Measurements from ENCODE around the gene C1orf141.

C1orf141 gene

GRCh38 chr1:67097305-67097704 lies 37.5 kb downstream of the C1orf141 start:
- Histone ChIP-seq H3F3A (ENCODE audit: insufficient read depth, low read length) (no peaks in the 10 kb centered on the region), H3K9me3 (replicated peaks; ENCODE audit: insufficient read depth, low read length) (no peaks in the 10 kb centered on the region), H3K79me2 (ENCODE audit: low read length) (no peaks in the 10 kb centered on the region), H2AFZ (ENCODE audit: low read length) (no peak overlapping the region), H3K27me3 (replicated peaks; ENCODE audit: insufficient read depth, low read length) (no peaks in the 10 kb centered on the region), H3K9ac (ENCODE audit: low read length) (no peak overlapping the region), H4K20me1 (ENCODE audit: insufficient read depth, low read length) (no peaks in the 10 kb centered on the region), H3K4me2 (ENCODE audit: low read depth, low read length) (no peak overlapping the region), H3K4me1 (ENCODE audit: low read length) (no peaks in the 10 kb centered on the region), H3K4me3 (ENCODE audit: low read length) (no peak overlapping the region), H3K36me3 (replicated peaks; ENCODE audit: insufficient read depth, low read length) (no peaks in the 10 kb centered on the region), H3K27ac (ENCODE audit: low read length) (no peak overlapping the region), H3K9me2 (replicated peaks; ENCODE audit: insufficient read depth, low read length) (no peaks in the 10 kb centered on the region)
- TF ChIP-seq, protein P1, sequence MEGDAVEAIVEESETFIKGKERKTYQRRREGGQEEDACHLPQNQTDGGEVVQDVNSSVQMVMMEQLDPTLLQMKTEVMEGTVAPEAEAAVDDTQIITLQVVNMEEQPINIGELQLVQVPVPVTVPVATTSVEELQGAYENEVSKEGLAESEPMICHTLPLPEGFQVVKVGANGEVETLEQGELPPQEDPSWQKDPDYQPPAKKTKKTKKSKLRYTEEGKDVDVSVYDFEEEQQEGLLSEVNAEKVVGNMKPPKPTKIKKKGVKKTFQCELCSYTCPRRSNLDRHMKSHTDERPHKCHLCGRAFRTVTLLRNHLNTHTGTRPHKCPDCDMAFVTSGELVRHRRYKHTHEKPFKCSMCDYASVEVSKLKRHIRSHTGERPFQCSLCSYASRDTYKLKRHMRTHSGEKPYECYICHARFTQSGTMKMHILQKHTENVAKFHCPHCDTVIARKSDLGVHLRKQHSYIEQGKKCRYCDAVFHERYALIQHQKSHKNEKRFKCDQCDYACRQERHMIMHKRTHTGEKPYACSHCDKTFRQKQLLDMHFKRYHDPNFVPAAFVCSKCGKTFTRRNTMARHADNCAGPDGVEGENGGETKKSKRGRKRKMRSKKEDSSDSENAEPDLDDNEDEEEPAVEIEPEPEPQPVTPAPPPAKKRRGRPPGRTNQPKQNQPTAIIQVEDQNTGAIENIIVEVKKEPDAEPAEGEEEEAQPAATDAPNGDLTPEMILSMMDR (IDR thresholded peaks at IDR 0.05; ENCODE audit: low read length), result no peak
- TF ChIP-seq EZH2phosphoT487 (IDR thresholded peaks at IDR 0.05; ENCODE audit: low read length), result no peak
- no peak for TF ChIP-seq EZH2 (optimal IDR thresholded peaks at IDR 0.05; ENCODE audit: low read depth, low read length)
- no peak for DNase-seq

DNA sequence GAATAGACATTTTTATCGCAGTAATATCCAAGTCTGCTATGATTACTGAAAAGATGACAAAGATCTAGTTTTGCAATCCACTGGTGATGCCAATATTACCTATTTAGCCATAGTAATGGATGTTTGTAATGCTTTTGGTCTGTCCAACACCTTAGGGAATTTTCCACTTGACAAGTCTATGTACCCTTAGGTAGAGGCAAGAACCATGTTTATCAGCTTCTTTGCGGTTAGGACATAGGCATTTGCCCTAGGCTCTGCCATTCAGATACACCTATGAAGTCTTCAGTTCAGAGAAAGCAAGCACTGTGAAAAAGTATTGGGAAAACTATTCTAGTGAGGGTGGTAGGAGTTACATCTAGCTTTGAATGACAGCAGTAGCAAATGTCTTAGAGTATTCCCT lies 40.6 kb downstream of the C1orf141 start:
- TF ChIP-seq EZH2phosphoT487 (IDR thresholded peaks at IDR 0.05; ENCODE audit: low read length), result no peak
- no peak for TF ChIP-seq EZH2 (optimal IDR thresholded peaks at IDR 0.05; ENCODE audit: low read depth, low read length)
- TF ChIP-seq, protein P1 (IDR thresholded peaks at IDR 0.05; ENCODE audit: low read length), result no peak
- no peak overlapping the region for H3K27ac ChIP-seq (ENCODE audit: low read length)
- H3K9ac ChIP-seq (ENCODE audit: low read length), result no peak overlapping the region

GRCh38 chr1:67089685-67090208 lies 45.0 kb downstream of the C1orf141 start:
- DNase-seq, result no peak
- H3K4me3 ChIP-seq (ENCODE audit: low read length), result no peak overlapping the region
- H2AFZ ChIP-seq (ENCODE audit: low read length), result no peak overlapping the region
- no peak overlapping the region for H3K9ac ChIP-seq (ENCODE audit: low read length)
- H3F3A ChIP-seq (ENCODE audit: insufficient read depth, low read length), result no peaks in the 10 kb centered on the region
- no peaks in the 10 kb centered on the region for H4K20me1 ChIP-seq (ENCODE audit: insufficient read depth, low read length)
- H3K9me2 ChIP-seq (replicated peaks; ENCODE audit: insufficient read depth, low read length), result no peaks in the 10 kb centered on the region
- H3K79me2 ChIP-seq (ENCODE audit: low read length), result no peaks in the 10 kb centered on the region
- H3K36me3 ChIP-seq (replicated peaks; ENCODE audit: insufficient read depth, low read length), result no peaks in the 10 kb centered on the region
- TF ChIP-seq EZH2phosphoT487 (IDR thresholded peaks at IDR 0.05; ENCODE audit: low read length), result no peak
- no peak for TF ChIP-seq EZH2 (optimal IDR thresholded peaks at IDR 0.05; ENCODE audit: low read depth, low read length)
- TF ChIP-seq, protein P1 (IDR thresholded peaks at IDR 0.05; ENCODE audit: low read length), result no peak
- no peaks in the 10 kb centered on the region for H3K4me1 ChIP-seq (ENCODE audit: low read length)
- H3K4me2 ChIP-seq (ENCODE audit: low read depth, low read length), result no peak overlapping the region
- no peaks in the 10 kb centered on the region for H3K27me3 ChIP-seq (replicated peaks; ENCODE audit: insufficient read depth, low read length)
- H3K27ac ChIP-seq (ENCODE audit: low read length), result no peak overlapping the region
- no peaks in the 10 kb centered on the region for H3K9me3 ChIP-seq (replicated peaks; ENCODE audit: insufficient read depth, low read length)

More for the DNA sequence above, 40.6 kb downstream of the C1orf141 start:
- Histone ChIP-seq H3K79me2 (ENCODE audit: low read length) (no peaks in the 10 kb centered on the region), H3K36me3 (replicated peaks; ENCODE audit: insufficient read depth, low read length) (no peaks in the 10 kb centered on the region), H3K4me1 (ENCODE audit: low read length) (no peaks in the 10 kb centered on the region), H3K4me2 (ENCODE audit: low read depth, low read length) (no peak overlapping the region), H3K9me2 (replicated peaks; ENCODE audit: insufficient read depth, low read length) (no peaks in the 10 kb centered on the region), H4K20me1 (ENCODE audit: insufficient read depth, low read length) (no peaks in the 10 kb centered on the region), H3K4me3 (ENCODE audit: low read length) (no peak overlapping the region), H3K9me3 (replicated peaks; ENCODE audit: insufficient read depth, low read length) (no peaks in the 10 kb centered on the region), H3K27me3 (replicated peaks; ENCODE audit: insufficient read depth, low read length) (no peaks in the 10 kb centered on the region), H2AFZ (ENCODE audit: low read length) (no peak overlapping the region), H3F3A (ENCODE audit: insufficient read depth, low read length) (no peaks in the 10 kb centered on the region)
- DNase-seq, result no peak
